HCT116 (cell line): ENCODE results near the gene TUBA1B. TPM values are rescaled to one million over a fixed set of nuclear protein-coding genes. Genes with fewer than 3 reads are reported as not detected.

Experiments used
- ATAC-seq: fragments of 200-7000 bp; cut with Tn5 transposase; 2 replicates; pipeline ENCODE4 v1.9.1; 2020; ENCODE audit warnings: mild to moderate bottlenecking, moderate library complexity
- BruUV-seq: library from RNA; stranded (reverse); fragments of 400-500 nt; replicated peaks from 2 replicates; lab custom pipeline; 2021; lab: Mats Ljungman, UMichigan
- CTCF ChIA-PET: fragments of 300-600 bp; sonication (Branson Sonifier 250); formaldehyde crosslinking; loops from one replicate; lab custom pipeline; 2021; ENCODE audit warnings: antibody characterized with exemption; lab: Charles Lee
- POLR2A ChIA-PET: fragments of 300-600, 350-600 bp; sonication (Branson Sonifier 250); formaldehyde crosslinking; loops from one replicate; lab custom pipeline; 2021; ENCODE audit warnings: antibody characterized with exemption; lab: Charles Lee
- RAD21 ChIA-PET, 2 experiments: fragments of 300-600 bp; sonication (Branson Sonifier 250); formaldehyde crosslinking; loops; one replicate each; lab custom pipeline; 2023; ENCODE audit warnings: low total read pairs in 2 of 2; ENCODE audit not compliant: uncharacterized antibody in 2 of 2, unreplicated experiment in 2 of 2, low non-redundant PET in 1 of 2; lab: Charles Lee
- DNase-seq: peaks from one replicate; pipeline ENCODE4 v3.0.0-alpha.2; 2010; ENCODE audit warnings: low read depth, low spot score
- H2AFZ ChIP-seq: fragments of 200-600 bp; shearing (Covaris generic), sonication (generic); 2 replicates; pipeline ENCODE4 v1.6.1; 2017; ENCODE audit warnings: low read depth, mixed run types, mixed read lengths, antibody characterized with exemption, low read length; ENCODE audit not compliant: poor library complexity, severe bottlenecking
- H3K27ac ChIP-seq: 2 replicates; pipeline ENCODE4 v1.5.1; 2012; ENCODE audit warnings: low read depth, low read length
- H3K27me3 ChIP-seq: fragments of 200-600 bp; sonication (generic); 2 replicates; pipeline ENCODE4 v1.6.1; 2016; ENCODE audit warnings: mixed run types, low read length, mixed read lengths; ENCODE audit not compliant: insufficient read depth
- H3K36me3 ChIP-seq, 2 experiments: fragments of 200-500 bp in 1 of 2; fragments of 200-600 bp in 1 of 2; sonication (Bioruptor generic) in 1 of 2; sonication (generic) in 1 of 2; 2 replicates each; pipeline versions ENCODE4 v1.5.1 to v1.6.1; 2014 to 2016; ENCODE audit warnings: low read length in 2 of 2, inconsistent platforms in 1 of 2, mixed read lengths in 1 of 2, mixed run types in 1 of 2; ENCODE audit not compliant: insufficient read depth in 2 of 2, control insufficient read depth in 1 of 2
- H3K4me1 ChIP-seq, 2 experiments: fragments of 200-600 bp in 1 of 2; sonication (generic) in 1 of 2; 2 replicates each; pipeline versions ENCODE4 v1.5.1 to v1.6.1; 2012 to 2017; ENCODE audit warnings: low read length in 2 of 2, inconsistent platforms in 1 of 2, mild to moderate bottlenecking in 1 of 2, mixed read lengths in 1 of 2, mixed run types in 1 of 2, moderate library complexity in 1 of 2; ENCODE audit not compliant: insufficient read depth in 2 of 2, control insufficient read depth in 1 of 2
- H3K4me2 ChIP-seq: fragments of 200-600 bp; sonication (generic); 2 replicates; pipeline ENCODE4 v1.6.1; 2017; ENCODE audit warnings: mixed run types, low read length, mixed read lengths
- H3K4me3 ChIP-seq, 2 experiments: fragments of 200-600 bp in 1 of 2; sonication (generic) in 1 of 2; replicated peaks in 1 of 2; 2 replicates each; pipeline ENCODE4 v1.5.1; 2011 to 2016; ENCODE audit warnings: low read length in 2 of 2, control low read depth in 1 of 2, low read depth in 1 of 2, mild to moderate bottlenecking in 1 of 2, mixed read lengths in 1 of 2, mixed run types in 1 of 2
- H3K79me2 ChIP-seq: fragments of 200-600 bp; sonication (generic); 2 replicates; pipeline ENCODE4 v1.6.1; 2017; ENCODE audit warnings: mild to moderate bottlenecking, mixed run types, low read length, moderate library complexity, mixed read lengths; ENCODE audit not compliant: insufficient read depth
- H3K9ac ChIP-seq: fragments of 200-600 bp; sonication (generic); 2 replicates; pipeline ENCODE4 v1.6.1; 2016; ENCODE audit warnings: low read length, mixed read lengths
- H3K9me2 ChIP-seq: fragments of 200-600 bp; sonication (generic), shearing (Covaris generic); 2 replicates; pipeline ENCODE4 v1.6.1; 2017; ENCODE audit warnings: mixed run types, mild to moderate bottlenecking, moderate library complexity; ENCODE audit not compliant: insufficient read depth
- H3K9me3 ChIP-seq, 2 experiments: fragments of 200-500 bp in 1 of 2; fragments of 200-600 bp in 1 of 2; sonication (Bioruptor generic) in 1 of 2; sonication (generic) in 1 of 2; 2 replicates each; pipeline ENCODE4 v1.6.1; 2014 to 2017; ENCODE audit warnings: low read length in 2 of 2, mixed read lengths in 2 of 2, inconsistent platforms in 1 of 2, low read depth in 1 of 2, mild to moderate bottlenecking in 1 of 2, mixed run types in 1 of 2, moderate library complexity in 1 of 2; ENCODE audit not compliant: control insufficient read depth in 1 of 2, insufficient read depth in 1 of 2
- H4K20me1 ChIP-seq: fragments of 200-600 bp; sonication (generic), shearing (Covaris generic); 2 replicates; pipeline ENCODE4 v1.6.1; 2017; ENCODE audit warnings: mixed run types, mild to moderate bottlenecking, moderate library complexity; ENCODE audit not compliant: insufficient read depth
- ATF3 ChIP-seq: IDR thresholded peaks from 2 replicates; pipeline ENCODE4 v1.6.1; 2012
- CEBPB ChIP-seq: IDR thresholded peaks from 2 replicates; pipeline ENCODE4 v1.6.1; 2012; ENCODE audit warnings: low read depth
- CTCF ChIP-seq, 3 experiments: fragments of 200-600 bp in 1 of 3; sonication (generic) in 1 of 3; IDR thresholded peaks in 2 of 3; conservative IDR thresholded peaks in 1 of 3; 2 replicates each; pipeline ENCODE4 v1.5.1; 2012 to 2017; ENCODE audit warnings: low read depth in 2 of 3, low read length in 2 of 3, antibody characterized with exemption in 1 of 3, borderline replicate concordance in 1 of 3, control low read depth in 1 of 3, mild to moderate bottlenecking in 1 of 3, mixed read lengths in 1 of 3, mixed run types in 1 of 3, moderate library complexity in 1 of 3; ENCODE audit not compliant: insufficient read depth in 1 of 3
- EGR1 ChIP-seq: IDR thresholded peaks from 2 replicates; pipeline ENCODE4 v1.6.1; 2012; ENCODE audit warnings: low read depth
- ELF1 ChIP-seq: IDR thresholded peaks from 2 replicates; pipeline ENCODE4 v1.6.1; 2012; ENCODE audit warnings: low read depth, borderline replicate concordance
- FOSL1 ChIP-seq: IDR thresholded peaks from 2 replicates; pipeline ENCODE4 v1.6.1; 2012; ENCODE audit warnings: low read depth
- REST ChIP-seq: IDR thresholded peaks from 2 replicates; pipeline ENCODE4 v1.6.1; 2012; ENCODE audit warnings: low read depth
- SP1 ChIP-seq: IDR thresholded peaks from 2 replicates; pipeline ENCODE4 v1.6.1; 2012; ENCODE audit warnings: low read depth
- TCF7L2 ChIP-seq: IDR thresholded peaks from 2 replicates; pipeline ENCODE4 v1.7.0; 2011; ENCODE audit warnings: borderline replicate concordance, inconsistent platforms; ENCODE audit not compliant: insufficient read depth, insufficient read length; ENCODE audit errors: extremely low read depth
- intact Hi-C: fragments of 100-400 bp; cut with micrococcal nuclease; formaldehyde crosslinking; loops from 2 replicates; pipeline ENCODE4 v1.10.0; 2022
- total RNA-seq: library from RNA; stranded (reverse); gene quantifications from one replicate; pipeline ENCODE4 v1.2.1, GENCODE V29; 2021; ENCODE audit not compliant: unreplicated experiment

The TUBA1B gene
- total RNA-seq, 1 experiment from 2014 or later, result 1,628 TPM

GRCh38 chr12:49097381-49097780 lies 33.8 kb downstream of the TUBA1B start:
- H3K79me2 ChIP-seq, result no peaks in the 10 kb centered on the region
- no peak overlapping the region for H2AFZ ChIP-seq
- H3K27me3 ChIP-seq, result no peaks in the 10 kb centered on the region
- no peak for DNase-seq
- RAD21 ChIA-PET, result no interaction called here
- no peaks in the 10 kb centered on the region for H3K9me3 ChIP-seq
- no peaks in the 10 kb centered on the region for H3K9me2 ChIP-seq
- BruUV-seq, result no TSS peak
- no peak overlapping the region for H3K9ac ChIP-seq
- TF ChIP-seq FOSL1, result no peak
- no peak for TF ChIP-seq CEBPB
- TF ChIP-seq REST, result no peak
- no peak for TF ChIP-seq TCF7L2
- no peak for TF ChIP-seq SP1
- no peak for TF ChIP-seq CTCF (IDR thresholded peaks at IDR 0.05 in 2 of 3, conservative IDR thresholded peaks at IDR 0.05 in 1 of 3; ENCODE audit: borderline replicate concordance in 1 of 3, insufficient read depth in 1 of 3, low read depth in 2 of 3, low read length in 2 of 3)
- no peak for TF ChIP-seq ATF3
- TF ChIP-seq ELF1, result no peak
- no peak for TF ChIP-seq EGR1
- 0 out of 4 replicates have a peak, but pooled peaks cover 0 to 1% of the 10 kb centered on the region in 2 experiments for H3K4me1 ChIP-seq
- 0 out of 4 replicates have a peak, but pooled peaks cover 6 to 12% of the 10 kb centered on the region in 2 experiments for H3K36me3 ChIP-seq
- intact Hi-C loops, result no loop called here
- H4K20me1 ChIP-seq, result no peaks in the 10 kb centered on the region
- H3K4me3 ChIP-seq, result no peak overlapping the region
- H3K27ac ChIP-seq, result no peak overlapping the region
- no peak for ATAC-seq
- POLR2A ChIA-PET, result no interaction called here
- no peak overlapping the region for H3K4me2 ChIP-seq
- CTCF ChIA-PET, result interaction anchor here (1.1 to 4.9 kb wide), 6 partner anchors 9 to 34 kb away, joined by 4 to 59 read pairs (median 9); partner anchors contain the start of genes RHEBL1 and TUBA1B
